MCF 10A (cell line): ENCODE data around the gene TPK1. TPM values are rescaled to one million over a fixed set of nuclear protein-coding genes. Genes with fewer than 3 reads are reported as not detected.

Experiments used
- BruUV-seq: library from RNA; stranded (reverse); fragments of 400-500 nt; replicated peaks from 2 replicates; lab custom pipeline; 2021; lab: Mats Ljungman, UMichigan
- CTCF ChIA-PET: fragments of 300-600 bp; sonication (Branson Sonifier 250); formaldehyde crosslinking; extraction: SDS; loops from one replicate; lab custom pipeline; 2021; ENCODE audit warnings: antibody characterized with exemption, inconsistent platforms; lab: Yijun Ruan, JAX
- POLR2A ChIA-PET: fragments of 300-600, 350-650 bp; sonication (Branson Sonifier 250); formaldehyde crosslinking; extraction: SDS; loops from one replicate; lab custom pipeline; 2020; ENCODE audit warnings: antibody characterized with exemption, inconsistent platforms; lab: Yijun Ruan, JAX
- DNase-seq: peaks from one replicate; pipeline ENCODE4 v3.0.0-alpha.2; 2018; ENCODE audit not compliant: unreplicated experiment
- H3K27ac Mint-ChIP-seq: one replicate; pipeline ENCODE4 v1.8.0; 2022; ENCODE audit warnings: mild to moderate bottlenecking, low read depth, mixed read lengths; ENCODE audit not compliant: unreplicated experiment
- H3K27me3 Mint-ChIP-seq: one replicate; pipeline ENCODE4 v1.8.0; 2022; ENCODE audit warnings: mixed read lengths; ENCODE audit not compliant: insufficient read depth, unreplicated experiment
- H3K36me3 Mint-ChIP-seq: one replicate; pipeline ENCODE4 v1.8.0; 2022; ENCODE audit warnings: mild to moderate bottlenecking, moderate library complexity, mixed read lengths; ENCODE audit not compliant: insufficient read depth, unreplicated experiment
- H3K4me1 Mint-ChIP-seq: one replicate; pipeline ENCODE4 v1.8.0; 2022; ENCODE audit warnings: mixed read lengths; ENCODE audit not compliant: insufficient read depth, unreplicated experiment
- H3K4me3 Mint-ChIP-seq: one replicate; pipeline ENCODE4 v1.8.0; 2022; ENCODE audit warnings: mild to moderate bottlenecking, moderate library complexity, mixed read lengths; ENCODE audit not compliant: unreplicated experiment
- H3K9me3 Mint-ChIP-seq: one replicate; pipeline ENCODE4 v1.8.0; 2022; ENCODE audit warnings: mixed read lengths; ENCODE audit not compliant: unreplicated experiment
- intact Hi-C: fragments of 100-400 bp; cut with micrococcal nuclease; formaldehyde crosslinking; loops from 2 replicates; pipeline ENCODE4 v1.14.1; 2022
- total RNA-seq: library from RNA; stranded (reverse); gene quantifications from 2 replicates; pipeline ENCODE4 v1.2.3, GENCODE V29; 2022
- TF ChIP-seq, protein P1 (sequence below): fragments of 200-600 bp; IDR thresholded peaks from one replicate; pipeline ENCODE4 v1.8.0; 2022; ENCODE audit warnings: antibody characterized with exemption, mild to moderate bottlenecking; ENCODE audit not compliant: unreplicated experiment

The TPK1 gene
- total RNA-seq, 1 experiment from 2014 or later: 8.8 TPM

DNA sequence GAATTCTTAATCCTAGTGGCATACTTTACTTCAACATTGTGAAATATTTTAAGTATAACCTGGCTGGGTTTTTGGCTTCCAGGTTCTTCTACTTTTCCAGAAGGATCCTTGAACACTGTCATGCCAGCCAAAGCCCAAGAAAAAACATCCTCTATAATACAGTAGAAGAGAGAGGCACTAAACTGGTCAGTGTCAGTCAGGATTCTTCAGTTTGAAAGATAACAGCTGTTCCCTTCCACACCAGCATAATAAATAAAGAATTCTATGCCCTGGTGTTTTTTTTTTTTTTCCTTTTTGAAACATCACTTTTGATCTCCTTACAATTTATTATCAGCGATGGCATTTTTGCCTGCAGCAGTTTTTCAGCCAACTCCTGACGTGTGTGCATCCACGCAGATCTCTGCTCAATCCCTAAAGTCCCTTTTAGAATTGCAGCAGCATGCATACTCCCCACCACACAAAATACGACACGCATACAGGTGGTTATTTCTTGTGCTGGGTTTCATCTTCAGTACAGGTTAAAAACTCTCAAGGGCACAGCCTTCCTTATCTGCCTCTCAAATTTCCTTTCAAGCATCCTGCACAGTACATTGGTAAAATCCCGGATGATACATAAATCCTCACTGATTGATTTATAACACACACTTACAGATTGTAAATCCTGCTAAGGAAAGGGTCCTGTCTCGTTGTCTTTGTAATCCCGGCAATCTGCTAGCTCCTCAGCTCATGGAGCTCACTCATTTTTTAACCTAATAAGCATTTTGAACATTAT, 100.2 kb downstream of the TPK1 start:
- no peak overlapping the region for H3K4me3 Mint-ChIP-seq
- BruUV-seq: no TSS peak
- ChIA-PET CTCF (interaction anchor here (0.8 to 1.3 kb wide), 2 partner anchors 66 to 70 kb away, joined by 3 to 5 read pairs; no protein-coding TSS in a partner anchor), POLR2A (interaction anchor here (0.7 to 1.1 kb wide), 3 partner anchors 55 to 120 kb away, joined by 3 read pairs; no protein-coding TSS in a partner anchor)
- TF ChIP-seq, protein P1, sequence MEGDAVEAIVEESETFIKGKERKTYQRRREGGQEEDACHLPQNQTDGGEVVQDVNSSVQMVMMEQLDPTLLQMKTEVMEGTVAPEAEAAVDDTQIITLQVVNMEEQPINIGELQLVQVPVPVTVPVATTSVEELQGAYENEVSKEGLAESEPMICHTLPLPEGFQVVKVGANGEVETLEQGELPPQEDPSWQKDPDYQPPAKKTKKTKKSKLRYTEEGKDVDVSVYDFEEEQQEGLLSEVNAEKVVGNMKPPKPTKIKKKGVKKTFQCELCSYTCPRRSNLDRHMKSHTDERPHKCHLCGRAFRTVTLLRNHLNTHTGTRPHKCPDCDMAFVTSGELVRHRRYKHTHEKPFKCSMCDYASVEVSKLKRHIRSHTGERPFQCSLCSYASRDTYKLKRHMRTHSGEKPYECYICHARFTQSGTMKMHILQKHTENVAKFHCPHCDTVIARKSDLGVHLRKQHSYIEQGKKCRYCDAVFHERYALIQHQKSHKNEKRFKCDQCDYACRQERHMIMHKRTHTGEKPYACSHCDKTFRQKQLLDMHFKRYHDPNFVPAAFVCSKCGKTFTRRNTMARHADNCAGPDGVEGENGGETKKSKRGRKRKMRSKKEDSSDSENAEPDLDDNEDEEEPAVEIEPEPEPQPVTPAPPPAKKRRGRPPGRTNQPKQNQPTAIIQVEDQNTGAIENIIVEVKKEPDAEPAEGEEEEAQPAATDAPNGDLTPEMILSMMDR: no peak
- intact Hi-C loops: loop anchor here (5.0 to 10.0 kb wide), 2 partner anchors 117 to 221 kb away; no protein-coding TSS in a partner anchor
- H3K9me3 Mint-ChIP-seq: no peaks in the 10 kb centered on the region
- no peak overlapping the region for H3K27ac Mint-ChIP-seq
- H3K4me1 Mint-ChIP-seq: peaks cover 6% of the 10 kb centered on the region
- H3K27me3 Mint-ChIP-seq: no peaks in the 10 kb centered on the region
- DNase-seq: no peak
- H3K36me3 Mint-ChIP-seq: no peaks in the 10 kb centered on the region

DNA sequence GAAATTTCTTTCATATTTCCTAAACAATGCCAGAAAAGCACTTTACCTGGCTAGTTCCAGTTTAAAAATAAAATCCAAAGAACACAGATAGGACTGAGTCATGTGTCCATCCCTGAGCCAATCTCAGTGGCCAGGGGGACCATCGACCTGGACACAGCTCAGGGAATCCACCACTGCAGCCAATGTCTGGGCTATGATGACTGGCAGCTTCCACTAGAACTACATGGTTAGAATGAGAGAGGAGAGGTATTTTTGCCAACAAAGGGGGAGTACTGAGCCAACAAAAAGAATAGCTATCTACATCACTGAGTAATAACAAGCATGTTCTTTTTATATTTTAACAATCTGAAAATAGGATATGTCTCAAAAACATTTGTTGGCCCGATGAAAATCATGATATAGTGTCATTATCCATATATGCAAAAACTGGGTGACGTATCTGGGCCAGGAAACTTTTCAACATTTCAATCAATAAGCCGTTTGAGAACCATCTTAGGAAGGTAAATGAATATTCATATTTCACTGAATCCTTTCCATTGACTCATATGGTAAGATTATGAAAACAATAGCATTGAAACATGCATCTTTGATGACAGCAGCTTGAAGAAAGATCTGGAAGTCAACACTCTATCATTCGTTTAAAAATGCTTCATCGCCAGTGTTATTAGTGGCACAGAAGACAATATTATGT, 104.0 kb downstream of the TPK1 start:
- CTCF ChIA-PET: interaction anchor here (0.9 kb wide), 1 partner anchor 56 kb away, joined by 3 read pairs; no protein-coding TSS in a partner anchor
- TF ChIP-seq, protein P1: no peak
- Mint-ChIP-seq H3K27ac (no peak overlapping the region), H3K4me1 (peaks cover 3% of the 10 kb centered on the region), H3K36me3 (no peaks in the 10 kb centered on the region), H3K9me3 (peaks cover 5% of the 10 kb centered on the region), H3K4me3 (no peak overlapping the region), H3K27me3 (no peaks in the 10 kb centered on the region)
- no TSS peak for BruUV-seq
- POLR2A ChIA-PET: no interaction called here
- intact Hi-C loops: loop anchor here (10.0 kb wide), 1 partner anchor 217 kb away; no protein-coding TSS in a partner anchor
- DNase-seq: no peak

DNA sequence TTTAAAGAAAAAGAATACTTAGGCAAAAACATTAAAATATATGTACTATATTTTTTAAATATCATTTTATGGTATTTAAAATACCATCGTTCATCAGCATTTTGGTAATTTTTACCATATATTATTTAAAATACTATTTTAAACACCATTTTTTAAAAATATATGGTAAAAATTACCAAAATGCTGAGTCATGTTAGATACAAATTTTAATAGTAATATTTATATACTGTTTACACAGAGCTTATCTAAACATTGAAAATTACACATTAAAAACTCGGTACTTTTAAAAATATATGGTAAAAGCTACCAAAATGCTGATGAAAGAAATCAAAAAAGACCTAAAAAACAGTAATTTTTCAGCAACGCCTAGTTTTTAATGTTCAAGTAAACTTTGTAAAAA, 105.6 kb downstream of the TPK1 start:
- POLR2A ChIA-PET: no interaction called here
- H3K9me3 Mint-ChIP-seq: peaks cover 5% of the 10 kb centered on the region
- BruUV-seq: no TSS peak
- H3K36me3 Mint-ChIP-seq: no peaks in the 10 kb centered on the region
- intact Hi-C loops: loop anchor here (10.0 kb wide), 1 partner anchor 215 kb away; no protein-coding TSS in a partner anchor
- H3K27me3 Mint-ChIP-seq: no peaks in the 10 kb centered on the region
- H3K4me3 Mint-ChIP-seq: no peak overlapping the region
- H3K4me1 Mint-ChIP-seq: no peaks in the 10 kb centered on the region
- DNase-seq: no peak
- CTCF ChIA-PET: interaction anchor here (1.0 to 1.2 kb wide), 2 partner anchors 8 to 223 kb away, joined by 3 read pairs; no protein-coding TSS in a partner anchor
- H3K27ac Mint-ChIP-seq: no peak overlapping the region
- TF ChIP-seq, protein P1: no peak

DNA sequence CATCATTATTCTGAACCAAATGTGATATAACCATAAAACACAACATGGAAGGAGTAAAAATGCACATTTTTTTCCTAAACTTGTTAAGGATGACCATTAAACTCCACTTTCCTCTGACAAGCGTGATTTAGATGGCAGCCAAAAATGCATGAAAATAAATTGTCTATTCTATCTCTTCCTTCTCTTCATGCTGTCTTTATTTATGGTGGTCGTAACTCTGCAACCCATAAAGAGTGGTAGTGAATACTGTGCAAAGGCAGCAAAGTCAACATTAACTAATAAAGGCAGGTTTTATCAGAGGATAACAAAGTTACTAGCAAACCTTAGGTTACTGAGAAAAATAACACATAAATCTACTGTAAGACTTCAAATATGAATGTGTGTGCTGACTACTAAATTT, 106.6 kb downstream of the TPK1 start:
- H3K27me3 Mint-ChIP-seq: no peaks in the 10 kb centered on the region
- H3K36me3 Mint-ChIP-seq: no peaks in the 10 kb centered on the region
- BruUV-seq: no TSS peak
- TF ChIP-seq, protein P1: no peak
- H3K9me3 Mint-ChIP-seq: peaks cover 5% of the 10 kb centered on the region
- H3K27ac Mint-ChIP-seq: no peak overlapping the region
- H3K4me3 Mint-ChIP-seq: no peak overlapping the region
- POLR2A ChIA-PET: interaction anchor here (1.1 kb wide), 1 partner anchor 17 kb away, joined by 3 read pairs; no protein-coding TSS in a partner anchor
- intact Hi-C loops: no loop called here
- no peak for DNase-seq
- CTCF ChIA-PET: interaction anchor here (0.8 to 1.2 kb wide), 3 partner anchors 9 to 57 kb away, joined by 3 to 4 read pairs (median 3); no protein-coding TSS in a partner anchor
- H3K4me1 Mint-ChIP-seq: no peaks in the 10 kb centered on the region
